MM.1S (cell line): ENCODE results near the gene MYO1G.

ENCODE experiments used
- DNase-seq: peaks from one replicate; pipeline ENCODE4 v3.0.0-alpha.2; 2015
- H2AFZ ChIP-seq: fragments of 300-600 bp; sonication (generic); 2 replicates; pipeline ENCODE4 v1.6.0; 2016; ENCODE audit warnings: antibody characterized with exemption, low read length
- H3F3A ChIP-seq: fragments of 300-600 bp; sonication (generic); 2 replicates; pipeline ENCODE4 v1.6.1; 2016; ENCODE audit warnings: mild to moderate bottlenecking, antibody characterized with exemption, low read length, moderate library complexity, mixed read lengths; ENCODE audit not compliant: insufficient read depth
- H3K27ac ChIP-seq: fragments of 300-600 bp; sonication (generic); 2 replicates; pipeline ENCODE4 v1.5.1; 2016; ENCODE audit warnings: mild to moderate bottlenecking, low read length
- H3K27me3 ChIP-seq: fragments of 300-600 bp; sonication (generic); replicated peaks from 2 replicates; pipeline ENCODE4 v1.6.0; 2016; ENCODE audit warnings: low read length; ENCODE audit not compliant: insufficient read depth
- H3K36me3 ChIP-seq: fragments of 300-600 bp; sonication (generic); replicated peaks from 2 replicates; pipeline ENCODE4 v1.6.1; 2016; ENCODE audit warnings: mild to moderate bottlenecking, low read length, mixed read lengths; ENCODE audit not compliant: insufficient read depth
- H3K4me1 ChIP-seq: fragments of 300-600 bp; sonication (generic); 2 replicates; pipeline ENCODE4 v1.6.1; 2016; ENCODE audit warnings: low read length, mixed read lengths
- H3K4me2 ChIP-seq: fragments of 300-600 bp; sonication (generic); 2 replicates; pipeline ENCODE4 v1.6.0; 2016; ENCODE audit warnings: low read depth, low read length
- H3K4me3 ChIP-seq: fragments of 300-600 bp; sonication (generic); 2 replicates; pipeline ENCODE4 v1.5.1; 2016; ENCODE audit warnings: low read length, mixed read lengths
- H3K79me2 ChIP-seq: fragments of 300-600 bp; sonication (generic); 2 replicates; pipeline ENCODE4 v1.6.1; 2016; ENCODE audit warnings: mixed run types, low read length, mixed read lengths
- H3K9ac ChIP-seq: fragments of 300-600 bp; sonication (generic); 2 replicates; pipeline ENCODE4 v1.6.1; 2016; ENCODE audit warnings: low read length, mixed read lengths
- H3K9me2 ChIP-seq: fragments of 300-600 bp; sonication (generic); replicated peaks from 2 replicates; pipeline ENCODE4 v1.6.1; 2016; ENCODE audit warnings: mild to moderate bottlenecking, low read length, mixed read lengths; ENCODE audit not compliant: insufficient read depth
- H3K9me3 ChIP-seq: fragments of 300-600 bp; sonication (generic); replicated peaks from 2 replicates; pipeline ENCODE4 v1.6.1; 2016; ENCODE audit warnings: mild to moderate bottlenecking, low read length, mixed read lengths; ENCODE audit not compliant: insufficient read depth
- H4K20me1 ChIP-seq: fragments of 300-600 bp; sonication (generic); 2 replicates; pipeline ENCODE4 v1.6.1; 2016; ENCODE audit warnings: mild to moderate bottlenecking, low read length, moderate library complexity, mixed read lengths; ENCODE audit not compliant: insufficient read depth
- CTCF ChIP-seq: fragments of 300-600 bp; sonication (generic); IDR thresholded peaks from 2 replicates; pipeline ENCODE4 v1.5.1; 2016; ENCODE audit warnings: antibody characterized with exemption, low read length, mixed read lengths
- EZH2 ChIP-seq: fragments of 300-600 bp; sonication (generic); optimal IDR thresholded peaks from 2 replicates; pipeline ENCODE3; 2017; ENCODE audit warnings: low read depth, mild to moderate bottlenecking, antibody characterized with exemption, low read length, mixed read lengths
- EZH2phosphoT487 ChIP-seq: fragments of 300-600 bp; sonication (generic); IDR thresholded peaks from 2 replicates; pipeline ENCODE4 v1.6.1; 2018; ENCODE audit warnings: antibody characterized with exemption, low read length

Gene MYO1G

GRCh38 chr7:44963364-44964290 is 15.2 kb downstream of the MYO1G start:
- peaks cover 10% of the 10 kb centered on the region for H3F3A ChIP-seq
- no peak overlapping the region for H3K4me2 ChIP-seq
- no peaks in the 10 kb centered on the region for H3K9me3 ChIP-seq
- H4K20me1 ChIP-seq, result no peaks in the 10 kb centered on the region
- peaks cover 18% of the 10 kb centered on the region for H3K4me1 ChIP-seq
- no peak overlapping the region for H3K9ac ChIP-seq
- H3K79me2 ChIP-seq, result no peaks in the 10 kb centered on the region
- no peaks in the 10 kb centered on the region for H3K9me2 ChIP-seq
- no peak for TF ChIP-seq EZH2phosphoT487
- TF ChIP-seq EZH2, result no peak
- no peak for TF ChIP-seq CTCF
- no peaks in the 10 kb centered on the region for H3K27me3 ChIP-seq
- H3K27ac ChIP-seq, result no peak overlapping the region
- no peak for DNase-seq
- H3K36me3 ChIP-seq, result no peaks in the 10 kb centered on the region
- H3K4me3 ChIP-seq, result no peak overlapping the region
- no peak overlapping the region for H2AFZ ChIP-seq

- Histone ChIP-seq H3K9ac (no peak overlapping the region), H3K27me3 (no peaks in the 10 kb centered on the region), H2AFZ (no peak overlapping the region), H3K4me1 (peaks cover 20% of the 10 kb centered on the region), H3K4me2 (no peak overlapping the region), H3K36me3 (no peaks in the 10 kb centered on the region), H3K27ac (no peak overlapping the region), H3K9me3 (no peaks in the 10 kb centered on the region), H3K4me3 (no peak overlapping the region), H3F3A (peaks cover 11% of the 10 kb centered on the region), H4K20me1 (no peaks in the 10 kb centered on the region), H3K9me2 (no peaks in the 10 kb centered on the region), H3K79me2 (no peaks in the 10 kb centered on the region)
- DNase-seq, result no peak
- no peak for TF ChIP-seq EZH2
- no peak for TF ChIP-seq CTCF
- TF ChIP-seq EZH2phosphoT487, result no peak
These were observed 16.1 kb downstream of the MYO1G start for GRCh38 chr7:44962483-44963251.

GRCh38 chr7:44961844-44962482 is 16.9 kb downstream of the MYO1G start:
- H4K20me1 ChIP-seq, result no peaks in the 10 kb centered on the region
- H3K4me3 ChIP-seq, result no peak overlapping the region
- H3K27ac ChIP-seq, result no peak overlapping the region
- H3K36me3 ChIP-seq, result no peaks in the 10 kb centered on the region
- no peaks in the 10 kb centered on the region for H3K9me3 ChIP-seq
- no peak overlapping the region for H3K9ac ChIP-seq
- H3K4me2 ChIP-seq, result no peak overlapping the region
- DNase-seq, result no peak
- no peaks in the 10 kb centered on the region for H3K79me2 ChIP-seq
- no peaks in the 10 kb centered on the region for H3K9me2 ChIP-seq
- TF ChIP-seq EZH2phosphoT487 (no peak), CTCF (no peak), EZH2 (no peak)
- H2AFZ ChIP-seq, result no peak overlapping the region
- peaks cover 11% of the 10 kb centered on the region for H3F3A ChIP-seq
- H3K4me1 ChIP-seq, result peaks cover 20% of the 10 kb centered on the region
- no peaks in the 10 kb centered on the region for H3K27me3 ChIP-seq
